AG04449 (cell line): ENCODE measurements around the gene EIPR1.

Source experiments
- CTCF ChIA-PET: fragments of 350-600 bp; formaldehyde crosslinking; extraction: SDS; loops from one replicate; lab custom pipeline; 2021; ENCODE audit warnings: antibody characterized with exemption; lab: Yijun Ruan, JAX
- POLR2A ChIA-PET: fragments of 400-600, 350-600 bp; formaldehyde crosslinking; extraction: SDS; loops from one replicate; lab custom pipeline; 2020; ENCODE audit warnings: antibody characterized with exemption, inconsistent platforms; lab: Yijun Ruan, JAX
- DNase-seq: peaks from one replicate; pipeline ENCODE4 v3.0.0-alpha.2; 2010; ENCODE audit warnings: low read depth, low spot score
- H3K4me3 ChIP-seq: 2 replicates; pipeline ENCODE4 v1.5.1; 2011; ENCODE audit warnings: low read depth, mild to moderate bottlenecking, control low read depth, low read length
- TF ChIP-seq, protein P1 (sequence below): IDR thresholded peaks from one replicate; pipeline ENCODE4 v1.5.1; 2011; ENCODE audit warnings: mild to moderate bottlenecking, moderate library complexity, low read length, control low read depth, inconsistent platforms; ENCODE audit not compliant: insufficient read depth; ENCODE audit errors: missing control alignments

EIPR1 gene

GRCh38 chr2:3414133-3414860, 36.7 kb upstream of the EIPR1 start:
- POLR2A ChIA-PET: no interaction called here
- TF ChIP-seq, protein P1, sequence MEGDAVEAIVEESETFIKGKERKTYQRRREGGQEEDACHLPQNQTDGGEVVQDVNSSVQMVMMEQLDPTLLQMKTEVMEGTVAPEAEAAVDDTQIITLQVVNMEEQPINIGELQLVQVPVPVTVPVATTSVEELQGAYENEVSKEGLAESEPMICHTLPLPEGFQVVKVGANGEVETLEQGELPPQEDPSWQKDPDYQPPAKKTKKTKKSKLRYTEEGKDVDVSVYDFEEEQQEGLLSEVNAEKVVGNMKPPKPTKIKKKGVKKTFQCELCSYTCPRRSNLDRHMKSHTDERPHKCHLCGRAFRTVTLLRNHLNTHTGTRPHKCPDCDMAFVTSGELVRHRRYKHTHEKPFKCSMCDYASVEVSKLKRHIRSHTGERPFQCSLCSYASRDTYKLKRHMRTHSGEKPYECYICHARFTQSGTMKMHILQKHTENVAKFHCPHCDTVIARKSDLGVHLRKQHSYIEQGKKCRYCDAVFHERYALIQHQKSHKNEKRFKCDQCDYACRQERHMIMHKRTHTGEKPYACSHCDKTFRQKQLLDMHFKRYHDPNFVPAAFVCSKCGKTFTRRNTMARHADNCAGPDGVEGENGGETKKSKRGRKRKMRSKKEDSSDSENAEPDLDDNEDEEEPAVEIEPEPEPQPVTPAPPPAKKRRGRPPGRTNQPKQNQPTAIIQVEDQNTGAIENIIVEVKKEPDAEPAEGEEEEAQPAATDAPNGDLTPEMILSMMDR: no peak
- CTCF ChIA-PET: interaction anchor here (0.7 to 3.3 kb wide), 4 partner anchors 10 to 238 kb away, joined by 3 to 52 read pairs (median 4); no protein-coding TSS in a partner anchor
- H3K4me3 ChIP-seq: no peak overlapping the region
- DNase-seq: no peak

DNA sequence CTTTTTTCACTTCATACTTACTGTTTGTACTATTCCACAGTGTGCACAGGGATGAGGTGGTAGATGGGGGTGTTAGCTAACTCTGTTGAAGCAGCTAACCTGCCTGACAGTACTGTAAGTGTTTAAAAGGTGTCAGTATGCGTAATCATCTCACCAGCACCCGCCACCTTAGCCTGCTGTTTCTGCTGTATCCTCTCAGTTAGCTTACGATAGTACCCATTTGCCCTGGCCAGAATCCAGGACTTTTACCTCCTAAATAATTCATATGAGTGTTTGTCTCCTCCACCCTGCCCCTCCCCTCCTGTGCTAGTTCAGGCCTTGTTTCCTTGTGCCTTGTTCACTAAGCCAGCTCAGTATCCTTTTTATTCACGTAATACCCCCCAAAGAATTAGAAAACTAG, 36.1 kb upstream of the EIPR1 start:
- TF ChIP-seq, protein P1: no peak
- DNase-seq: no peak
- POLR2A ChIA-PET: no interaction called here
- CTCF ChIA-PET: interaction anchor here (0.7 to 3.3 kb wide), 4 partner anchors 10 to 238 kb away, joined by 3 to 52 read pairs (median 4); no protein-coding TSS in a partner anchor
- H3K4me3 ChIP-seq: no peak overlapping the region

DNA sequence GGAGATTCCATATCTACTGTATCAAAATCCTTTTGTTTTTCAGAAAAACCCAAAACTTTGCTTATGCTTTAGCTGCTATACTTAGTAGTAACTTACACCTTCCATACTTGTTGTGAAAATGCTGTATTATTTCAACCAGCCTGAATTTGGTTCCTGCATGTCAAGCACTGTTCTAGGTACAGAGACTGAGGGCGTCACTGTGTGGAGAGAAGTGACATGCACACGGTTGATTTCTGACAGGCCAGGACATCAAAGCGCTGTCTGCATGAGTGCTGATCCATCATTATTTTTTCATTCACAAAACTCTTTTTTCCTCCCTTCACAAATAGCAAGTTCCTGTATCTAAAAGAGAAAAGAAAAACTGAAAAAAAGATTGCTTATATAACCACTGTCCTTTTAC, 33.5 kb upstream of the EIPR1 start:
- H3K4me3 ChIP-seq: no peak overlapping the region
- no peak for DNase-seq
- ChIA-PET CTCF (interaction anchor here (1.2 kb wide), 1 partner anchor 13 kb away, joined by 5 read pairs; no protein-coding TSS in a partner anchor), POLR2A (no interaction called here)
- TF ChIP-seq, protein P1: no peak

GRCh38 chr2:3409627-3410170, 32.1 kb upstream of the EIPR1 start:
- CTCF ChIA-PET: no interaction called here
- POLR2A ChIA-PET: no interaction called here
- TF ChIP-seq, protein P1: no peak

DNA sequence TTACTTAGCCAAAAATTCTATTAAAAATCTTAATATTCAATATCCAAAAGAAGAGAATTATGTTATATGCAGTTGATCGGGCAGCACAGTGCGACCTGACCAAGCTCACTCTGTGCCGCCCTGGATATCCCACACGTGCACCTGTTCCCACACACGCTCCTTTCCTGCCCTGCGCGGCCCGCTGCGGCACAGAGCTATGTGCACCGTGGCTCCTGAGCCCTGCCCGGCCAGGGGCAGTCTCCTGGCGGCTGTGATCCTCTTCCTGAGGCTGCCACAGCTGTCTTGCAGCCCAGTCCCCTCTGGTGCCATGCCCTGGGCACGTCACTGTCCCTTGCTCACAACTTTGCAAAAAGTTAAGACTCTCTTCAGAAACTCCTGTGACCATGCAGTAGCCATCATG, 31.2 kb upstream of the EIPR1 start:
- ChIA-PET POLR2A (interaction anchor here (0.6 kb wide), 1 partner anchor 9 kb away, joined by 3 read pairs; no protein-coding TSS in a partner anchor), CTCF (interaction anchor here (0.7 kb wide), 1 partner anchor 15 kb away, joined by 3 read pairs; no protein-coding TSS in a partner anchor)
- no peak for DNase-seq
- TF ChIP-seq, protein P1: no peak
- no peak overlapping the region for H3K4me3 ChIP-seq

More at GRCh38 chr2:3409627-3410170, 32.1 kb upstream of the EIPR1 start:
- H3K4me3 ChIP-seq: no peak overlapping the region
- DNase-seq: no peak

GRCh38 chr2:3406501-3406900, 28.9 kb upstream of the EIPR1 start:
- TF ChIP-seq, protein P1: no peak
- POLR2A ChIA-PET: no interaction called here
- DNase-seq: no peak
- H3K4me3 ChIP-seq: no peak overlapping the region
- CTCF ChIA-PET: interaction anchor here (11.0 kb wide), 1 partner anchor 18 kb away, joined by 94 read pairs; no protein-coding TSS in a partner anchor
